Stimulated activated naive CD4-positive, alpha-beta T cell (primary cell): ENCODE measurements around the gene SSBP1.
"Not testable (repeated sequence)": the region's sequence is repeated elsewhere in the genome, so short reads cannot be mapped to it uniquely, and the experiment has no call there.

Experiments
- DNase-seq, 6 experiments: peaks; one replicate each; lab custom pipeline; 2025; lab: John Stamatoyannopoulos, UW

The SSBP1 gene

GRCh38 chr7:141737836-141738591, at the start of gene SSBP1:
Gene SSBP1, plus strand, starts transcription at chr7:141738358. Its CDS starts 809 bp downstream, at chr7:141739167.
- peak; percentile 83 to 94 (median 90) for DNase-seq

- not testable (repeated sequence) for DNase-seq
Observed at GRCh38 chr7:141689072-141689825, 48.9 kb upstream of the SSBP1 start.

GRCh38 chr7:141691540-141691939, 46.6 kb upstream of the SSBP1 start:
- DNase-seq = no peak

- DNase-seq = no peak
Observed at GRCh38 chr7:141691961-141692360, 46.2 kb upstream of the SSBP1 start.

- DNase-seq = no peak
Observed at GRCh38 chr7:141693082-141693481, 45.1 kb upstream of the SSBP1 start.

- no peak for DNase-seq
Observed at GRCh38 chr7:141695803-141696289, 42.3 kb upstream of the SSBP1 start.

GRCh38 chr7:141696348-141696747, 41.8 kb upstream of the SSBP1 start:
- no peak for DNase-seq

- DNase-seq = no peak
Observed at GRCh38 chr7:141697211-141697871, 40.8 kb upstream of the SSBP1 start.

- peak in 1 of 6 experiments; percentile 21 for DNase-seq
Observed at GRCh38 chr7:141698247-141699015, 39.7 kb upstream of the SSBP1 start.

GRCh38 chr7:141699860-141700259, 38.3 kb upstream of the SSBP1 start:
- no peak for DNase-seq

GRCh38 chr7:141700296-141700847, 37.8 kb upstream of the SSBP1 start:
- peak in 1 of 6 experiments; percentile 21 for DNase-seq

- DNase-seq = peak in 3 of 6 experiments; percentile 4 to 35 (median 23)
Observed at GRCh38 chr7:141700848-141701371, 37.2 kb upstream of the SSBP1 start.

GRCh38 chr7:141701489-141702046, 36.6 kb upstream of the SSBP1 start:
- peak; percentile 57 to 76 (median 66) for DNase-seq

GRCh38 chr7:141702047-141702567, 36.1 kb upstream of the SSBP1 start, which contains the start of gene DENND11:
Gene DENND11, minus strand, starts transcription at chr7:141702166. Its CDS starts 13 bp downstream, at chr7:141702153.
- peak; percentile 38 to 65 (median 50) for DNase-seq

- DNase-seq = no peak
Observed at GRCh38 chr7:141702892-141703291, 35.3 kb upstream of the SSBP1 start.

GRCh38 chr7:141704112-141704511, 34.0 kb upstream of the SSBP1 start:
- no peak for DNase-seq

- DNase-seq = no peak
Observed at GRCh38 chr7:141704741-141705140, 33.4 kb upstream of the SSBP1 start.

GRCh38 chr7:141706239-141707064, 31.7 kb upstream of the SSBP1 start:
- DNase-seq = no peak

GRCh38 chr7:141708351-141708750, 29.8 kb upstream of the SSBP1 start, which contains the start of gene WEE2:
Gene WEE2, plus strand, starts transcription at chr7:141708353. Its CDS starts 406 bp downstream, at chr7:141708759.
- no peak for DNase-seq
